ENCODE measurements around the gene ARHGAP19.

GRCh38 chr10:97336006-97336405 is 43.6 kb upstream of the ARHGAP19 start:
- TF ChIP-seq, protein P1, sequence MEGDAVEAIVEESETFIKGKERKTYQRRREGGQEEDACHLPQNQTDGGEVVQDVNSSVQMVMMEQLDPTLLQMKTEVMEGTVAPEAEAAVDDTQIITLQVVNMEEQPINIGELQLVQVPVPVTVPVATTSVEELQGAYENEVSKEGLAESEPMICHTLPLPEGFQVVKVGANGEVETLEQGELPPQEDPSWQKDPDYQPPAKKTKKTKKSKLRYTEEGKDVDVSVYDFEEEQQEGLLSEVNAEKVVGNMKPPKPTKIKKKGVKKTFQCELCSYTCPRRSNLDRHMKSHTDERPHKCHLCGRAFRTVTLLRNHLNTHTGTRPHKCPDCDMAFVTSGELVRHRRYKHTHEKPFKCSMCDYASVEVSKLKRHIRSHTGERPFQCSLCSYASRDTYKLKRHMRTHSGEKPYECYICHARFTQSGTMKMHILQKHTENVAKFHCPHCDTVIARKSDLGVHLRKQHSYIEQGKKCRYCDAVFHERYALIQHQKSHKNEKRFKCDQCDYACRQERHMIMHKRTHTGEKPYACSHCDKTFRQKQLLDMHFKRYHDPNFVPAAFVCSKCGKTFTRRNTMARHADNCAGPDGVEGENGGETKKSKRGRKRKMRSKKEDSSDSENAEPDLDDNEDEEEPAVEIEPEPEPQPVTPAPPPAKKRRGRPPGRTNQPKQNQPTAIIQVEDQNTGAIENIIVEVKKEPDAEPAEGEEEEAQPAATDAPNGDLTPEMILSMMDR (IDR thresholded peaks at IDR 0.05; ENCODE audit: insufficient read depth, low read length, poor library complexity, severe bottlenecking): no peak
- no peak for TF ChIP-seq EZH2phosphoT487 (conservative IDR thresholded peaks at IDR 0.05; ENCODE audit: low read length)
